HUES6 (cell line): ENCODE measurements around the gene LUC7L2.
"Not testable (repeated sequence)": the region's sequence is repeated elsewhere in the genome, so short reads cannot be mapped to it uniquely, and the experiment has no call there.

Experiments
- H3K27ac ChIP-seq: 2 replicates; pipeline ENCODE4 v1.7.0; 2013; ENCODE audit warnings: low read depth, mild to moderate bottlenecking, low read length, inconsistent platforms
- H3K27me3 ChIP-seq: 2 replicates; pipeline ENCODE4 v1.6.1; 2013; ENCODE audit warnings: low read length; ENCODE audit not compliant: control insufficient read depth, insufficient read depth
- H3K36me3 ChIP-seq: 2 replicates; pipeline ENCODE4 v1.6.1; 2013; ENCODE audit warnings: low read length; ENCODE audit not compliant: control insufficient read depth, insufficient read depth
- H3K4me1 ChIP-seq: 2 replicates; pipeline ENCODE4 v1.6.1; 2013; ENCODE audit warnings: low read length; ENCODE audit not compliant: control insufficient read depth, insufficient read depth
- H3K4me3 ChIP-seq: 2 replicates; pipeline ENCODE4 v1.5.1; 2013; ENCODE audit warnings: low read depth, low read length
- H3K9ac ChIP-seq: one replicate; pipeline ENCODE4 v1.6.1; 2013; ENCODE audit warnings: mild to moderate bottlenecking, low read length
- H3K9me3 ChIP-seq: 2 replicates; pipeline ENCODE4 v1.6.1; 2013; ENCODE audit warnings: low read depth, low read length; ENCODE audit not compliant: control insufficient read depth, insufficient read depth

Gene LUC7L2

GRCh38 chr7:139396323-139396951 is 36.7 kb downstream of the LUC7L2 start:
- Histone ChIP-seq H3K4me1 (no peaks in the 10 kb centered on the region), H3K9me3 (no peaks in the 10 kb centered on the region), H3K9ac (no peak overlapping the region), H3K36me3 (peaks cover 73% of the 10 kb centered on the region), H3K4me3 (no peak overlapping the region), H3K27me3 (no peaks in the 10 kb centered on the region), H3K27ac (no peak overlapping the region)

DNA sequence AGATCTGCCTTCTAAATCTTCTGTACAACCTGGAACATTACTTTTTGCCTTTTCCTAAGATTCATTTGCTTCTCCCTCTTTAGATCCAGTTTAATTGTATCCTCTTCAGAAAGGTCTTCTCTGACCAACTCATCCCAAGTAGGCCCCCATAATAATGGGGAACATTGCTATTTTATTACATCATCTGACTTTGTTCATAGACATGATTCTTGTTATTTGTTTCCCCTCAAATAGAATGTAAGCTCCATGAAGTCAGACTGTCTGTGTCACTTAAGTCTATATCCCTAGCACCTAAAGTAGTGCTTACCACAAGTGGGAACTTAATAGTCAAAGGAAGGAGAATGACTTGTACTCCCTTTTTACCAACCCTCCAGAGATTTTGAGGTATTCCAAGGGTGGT is 37.5 kb downstream of the LUC7L2 start:
- H3K4me3 ChIP-seq, result no peak overlapping the region
- H3K27me3 ChIP-seq, result no peaks in the 10 kb centered on the region
- H3K36me3 ChIP-seq, result peaks cover 75% of the 10 kb centered on the region
- no peak overlapping the region for H3K27ac ChIP-seq
- H3K9me3 ChIP-seq, result no peaks in the 10 kb centered on the region
- no peak overlapping the region for H3K9ac ChIP-seq
- no peaks in the 10 kb centered on the region for H3K4me1 ChIP-seq

- H3K4me3 ChIP-seq, result no peak overlapping the region
- H3K36me3 ChIP-seq, result peaks cover 90% of the 10 kb centered on the region
- no peaks in the 10 kb centered on the region for H3K4me1 ChIP-seq
- H3K27ac ChIP-seq, result no peak overlapping the region
- no peaks in the 10 kb centered on the region for H3K27me3 ChIP-seq
- no peak overlapping the region for H3K9ac ChIP-seq
- H3K9me3 ChIP-seq, result no peaks in the 10 kb centered on the region
Observed at GRCh38 chr7:139403601-139404000, 43.9 kb downstream of the LUC7L2 start.

DNA sequence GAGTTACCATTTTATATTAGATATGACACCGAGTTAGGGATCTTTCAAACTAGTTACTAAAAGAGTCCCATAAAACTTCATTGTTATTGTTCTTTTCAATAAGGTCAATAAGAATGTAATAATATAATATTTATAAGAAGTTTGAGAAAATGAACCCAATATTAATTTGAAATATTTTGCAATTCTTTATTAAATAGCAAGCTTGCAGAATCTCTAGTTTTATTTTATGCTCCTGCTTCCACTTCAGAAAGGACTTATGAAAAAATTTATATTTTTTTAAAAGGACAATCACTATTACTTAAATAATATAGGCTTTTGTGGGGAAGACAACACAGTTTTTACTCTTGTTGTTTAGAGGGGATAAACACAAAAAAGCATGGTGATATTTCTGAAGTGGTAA is 47.9 kb downstream of the LUC7L2 start:
- Histone ChIP-seq H3K36me3 (peaks cover 91% of the 10 kb centered on the region), H3K4me3 (no peak overlapping the region), H3K27me3 (no peaks in the 10 kb centered on the region), H3K9ac (no peak overlapping the region), H3K4me1 (no peaks in the 10 kb centered on the region), H3K9me3 (no peaks in the 10 kb centered on the region), H3K27ac (no peak overlapping the region)

DNA sequence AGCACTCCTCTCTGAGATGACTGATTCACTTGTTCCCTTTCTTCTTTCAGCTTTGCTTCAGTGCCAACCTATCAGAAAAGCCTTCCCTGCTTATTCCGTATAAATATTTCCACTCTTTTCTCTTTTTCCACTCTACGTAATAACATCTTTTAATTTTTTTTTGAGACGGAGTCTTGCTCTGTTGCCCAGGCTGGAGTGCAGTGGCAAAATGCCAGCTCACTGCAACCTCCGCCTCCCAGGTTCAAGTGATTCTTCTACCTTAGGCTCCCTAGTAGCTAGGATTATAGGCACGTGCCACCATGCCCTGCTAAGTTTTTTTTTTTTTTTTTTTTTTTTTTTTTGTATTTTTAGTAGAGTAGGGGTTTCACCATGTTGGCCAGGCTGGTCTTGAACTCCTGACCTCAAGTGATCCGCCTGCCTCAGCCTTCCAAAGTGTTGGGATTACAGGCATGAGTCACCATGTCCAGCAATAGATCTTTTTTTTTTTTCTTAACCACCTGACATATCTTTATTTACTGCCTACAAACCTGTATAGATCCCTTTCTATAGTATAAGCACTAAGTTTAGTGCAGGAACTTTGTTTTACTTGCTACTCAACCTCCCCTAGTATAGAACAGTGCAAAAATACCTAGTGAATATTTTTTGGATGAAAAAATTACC is 55.2 kb downstream of the LUC7L2 start:
- not testable (repeated sequence) for H3K4me3 ChIP-seq, H3K4me1 ChIP-seq, H3K9ac ChIP-seq, H3K27ac ChIP-seq, H3K27me3 ChIP-seq, H3K9me3 ChIP-seq
- peaks cover 92% of the 10 kb centered on the region for H3K36me3 ChIP-seq

GRCh38 chr7:139416405-139416804 is 56.7 kb downstream of the LUC7L2 start:
- H3K36me3 ChIP-seq, result peaks cover 93% of the 10 kb centered on the region
- no peak overlapping the region for H3K9ac ChIP-seq

GRCh38 chr7:139417478-139417877 is 57.8 kb downstream of the LUC7L2 start:
- Histone ChIP-seq H3K9ac (no peak overlapping the region), H3K27me3 (no peaks in the 10 kb centered on the region), H3K9me3 (no peaks in the 10 kb centered on the region), H3K27ac (no peak overlapping the region), H3K4me3 (no peak overlapping the region), H3K4me1 (no peaks in the 10 kb centered on the region), H3K36me3 (peaks cover 90% of the 10 kb centered on the region)

More at GRCh38 chr7:139416405-139416804, 56.7 kb downstream of the LUC7L2 start:
- Histone ChIP-seq H3K27me3 (no peaks in the 10 kb centered on the region), H3K4me1 (no peaks in the 10 kb centered on the region), H3K27ac (no peak overlapping the region), H3K4me3 (no peak overlapping the region), H3K9me3 (no peaks in the 10 kb centered on the region)

DNA sequence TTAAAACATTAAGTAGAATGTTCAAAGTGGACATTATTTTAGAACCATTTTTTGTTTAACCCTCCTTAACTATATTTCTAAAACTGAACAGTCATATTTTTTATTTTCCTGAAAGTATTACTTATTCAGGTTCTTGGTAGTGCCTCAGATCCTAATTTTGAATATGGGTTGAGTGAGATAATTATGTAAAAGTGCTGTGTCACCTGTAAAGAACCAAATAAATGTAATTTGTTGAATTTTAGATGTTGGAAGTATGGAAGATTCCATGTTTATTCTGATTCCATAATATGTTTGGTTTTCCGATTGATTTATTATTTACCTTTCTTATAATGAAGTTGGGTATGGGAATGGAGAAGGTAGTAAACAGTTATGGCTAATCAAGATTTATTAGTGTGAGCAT is 61.4 kb downstream of the LUC7L2 start:
- H3K9ac ChIP-seq, result no peak overlapping the region
- no peaks in the 10 kb centered on the region for H3K9me3 ChIP-seq
- H3K27me3 ChIP-seq, result no peaks in the 10 kb centered on the region
- no peak overlapping the region for H3K4me3 ChIP-seq
- no peaks in the 10 kb centered on the region for H3K4me1 ChIP-seq
- no peak overlapping the region for H3K27ac ChIP-seq
- H3K36me3 ChIP-seq, result peaks cover 75% of the 10 kb centered on the region

- Histone ChIP-seq H3K9me3 (no peaks in the 10 kb centered on the region), H3K4me1 (no peaks in the 10 kb centered on the region), H3K27ac (no peak overlapping the region), H3K27me3 (no peaks in the 10 kb centered on the region), H3K4me3 (no peak overlapping the region), H3K9ac (no peak overlapping the region), H3K36me3 (peaks cover 65% of the 10 kb centered on the region)
Observed at GRCh38 chr7:139422126-139422525, 62.4 kb downstream of the LUC7L2 start.

GRCh38 chr7:139423091-139423490 is 63.4 kb downstream of the LUC7L2 start:
- Histone ChIP-seq H3K9ac (no peak overlapping the region), H3K27me3 (no peaks in the 10 kb centered on the region), H3K9me3 (no peaks in the 10 kb centered on the region), H3K36me3 (peaks cover 56% of the 10 kb centered on the region), H3K4me1 (no peaks in the 10 kb centered on the region), H3K4me3 (no peak overlapping the region), H3K27ac (no peak overlapping the region)

DNA sequence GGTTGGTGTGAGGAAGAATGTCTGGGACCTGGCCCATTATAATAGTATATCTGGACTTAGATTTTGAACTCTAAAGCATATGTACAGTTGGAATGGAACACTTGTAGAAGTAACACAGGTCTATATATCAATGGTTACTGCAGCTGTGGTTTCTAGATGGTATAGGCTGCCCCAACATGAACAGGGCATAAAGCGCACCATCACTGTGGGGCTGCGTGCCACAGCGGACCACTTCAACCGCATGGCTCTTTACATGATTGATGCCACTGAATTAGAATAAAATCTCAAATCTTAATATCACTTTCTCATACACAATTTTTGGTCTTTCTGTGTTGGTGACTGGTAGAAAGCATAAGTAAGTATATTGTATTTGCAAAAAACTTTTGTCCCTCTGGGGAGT is 64.3 kb downstream of the LUC7L2 start:
- peaks cover 47% of the 10 kb centered on the region for H3K36me3 ChIP-seq
- H3K9me3 ChIP-seq, result no peaks in the 10 kb centered on the region
- no peak overlapping the region for H3K4me3 ChIP-seq
- H3K4me1 ChIP-seq, result no peaks in the 10 kb centered on the region
- no peak overlapping the region for H3K27ac ChIP-seq
- H3K9ac ChIP-seq, result no peak overlapping the region
- H3K27me3 ChIP-seq, result no peaks in the 10 kb centered on the region
